Measurements from ENCODE around the gene ADORA2A. TPM values are rescaled to one million over a fixed set of nuclear protein-coding genes. Genes with fewer than 3 reads are reported as not detected.

The ADORA2A gene
- polyA plus RNA-seq, 1 experiment, result 2.8 TPM

DNA sequence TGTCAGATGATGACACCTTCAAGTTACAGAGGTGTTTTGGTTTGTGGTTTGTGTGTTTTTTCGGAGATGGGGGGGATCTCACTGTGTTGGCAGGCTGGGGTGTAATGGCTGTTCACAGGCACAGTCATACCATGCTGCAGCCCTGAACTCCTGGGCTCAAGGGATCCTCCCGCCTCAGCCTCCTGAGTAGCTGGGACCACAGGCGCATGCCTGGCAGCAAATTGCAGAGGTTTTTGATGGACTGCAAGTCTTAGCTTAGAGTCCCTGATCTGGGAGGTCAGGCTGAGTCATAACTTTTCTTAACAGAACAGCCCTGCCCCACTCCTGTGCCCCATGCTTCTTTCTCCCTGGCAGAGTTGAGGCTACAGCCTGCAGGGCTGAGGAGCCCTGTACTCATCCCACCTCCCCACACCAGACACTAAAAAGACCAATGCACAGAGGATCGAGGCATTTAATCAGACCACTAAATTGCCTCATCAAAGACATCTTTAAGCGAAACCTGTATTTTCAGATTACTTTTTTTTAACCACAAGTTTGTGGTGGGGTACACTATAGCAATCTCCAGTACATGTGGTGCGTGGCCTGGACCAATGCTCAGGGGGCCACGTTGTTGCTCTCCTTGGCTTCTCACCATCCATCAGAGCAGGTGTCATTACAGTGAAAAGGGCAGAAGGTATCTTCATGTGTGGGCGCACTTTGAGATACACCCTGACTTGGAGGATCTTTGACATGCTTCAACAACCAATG, 17.1 kb upstream of the ADORA2A start:
- ChIA-PET POLR2A (no interaction called here), CTCF (no interaction called here)
- H3K27me3 ChIP-seq (ENCODE audit: control insufficient read depth, insufficient read depth, low read length), result no peaks in the 10 kb centered on the region
- H3K36me3 ChIP-seq (ENCODE audit: control insufficient read depth, insufficient read depth, low read length), result peaks cover 9% of the 10 kb centered on the region
- TF ChIP-seq, protein P1, sequence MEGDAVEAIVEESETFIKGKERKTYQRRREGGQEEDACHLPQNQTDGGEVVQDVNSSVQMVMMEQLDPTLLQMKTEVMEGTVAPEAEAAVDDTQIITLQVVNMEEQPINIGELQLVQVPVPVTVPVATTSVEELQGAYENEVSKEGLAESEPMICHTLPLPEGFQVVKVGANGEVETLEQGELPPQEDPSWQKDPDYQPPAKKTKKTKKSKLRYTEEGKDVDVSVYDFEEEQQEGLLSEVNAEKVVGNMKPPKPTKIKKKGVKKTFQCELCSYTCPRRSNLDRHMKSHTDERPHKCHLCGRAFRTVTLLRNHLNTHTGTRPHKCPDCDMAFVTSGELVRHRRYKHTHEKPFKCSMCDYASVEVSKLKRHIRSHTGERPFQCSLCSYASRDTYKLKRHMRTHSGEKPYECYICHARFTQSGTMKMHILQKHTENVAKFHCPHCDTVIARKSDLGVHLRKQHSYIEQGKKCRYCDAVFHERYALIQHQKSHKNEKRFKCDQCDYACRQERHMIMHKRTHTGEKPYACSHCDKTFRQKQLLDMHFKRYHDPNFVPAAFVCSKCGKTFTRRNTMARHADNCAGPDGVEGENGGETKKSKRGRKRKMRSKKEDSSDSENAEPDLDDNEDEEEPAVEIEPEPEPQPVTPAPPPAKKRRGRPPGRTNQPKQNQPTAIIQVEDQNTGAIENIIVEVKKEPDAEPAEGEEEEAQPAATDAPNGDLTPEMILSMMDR (IDR thresholded peaks at IDR 0.05; ENCODE audit: insufficient read depth, low read depth, low read length), result no peak
- H3K4me3 ChIP-seq (ENCODE audit: low read depth, low read length), result no peak overlapping the region
- DNase-seq (ENCODE audit: low read depth), result no peak

DNA sequence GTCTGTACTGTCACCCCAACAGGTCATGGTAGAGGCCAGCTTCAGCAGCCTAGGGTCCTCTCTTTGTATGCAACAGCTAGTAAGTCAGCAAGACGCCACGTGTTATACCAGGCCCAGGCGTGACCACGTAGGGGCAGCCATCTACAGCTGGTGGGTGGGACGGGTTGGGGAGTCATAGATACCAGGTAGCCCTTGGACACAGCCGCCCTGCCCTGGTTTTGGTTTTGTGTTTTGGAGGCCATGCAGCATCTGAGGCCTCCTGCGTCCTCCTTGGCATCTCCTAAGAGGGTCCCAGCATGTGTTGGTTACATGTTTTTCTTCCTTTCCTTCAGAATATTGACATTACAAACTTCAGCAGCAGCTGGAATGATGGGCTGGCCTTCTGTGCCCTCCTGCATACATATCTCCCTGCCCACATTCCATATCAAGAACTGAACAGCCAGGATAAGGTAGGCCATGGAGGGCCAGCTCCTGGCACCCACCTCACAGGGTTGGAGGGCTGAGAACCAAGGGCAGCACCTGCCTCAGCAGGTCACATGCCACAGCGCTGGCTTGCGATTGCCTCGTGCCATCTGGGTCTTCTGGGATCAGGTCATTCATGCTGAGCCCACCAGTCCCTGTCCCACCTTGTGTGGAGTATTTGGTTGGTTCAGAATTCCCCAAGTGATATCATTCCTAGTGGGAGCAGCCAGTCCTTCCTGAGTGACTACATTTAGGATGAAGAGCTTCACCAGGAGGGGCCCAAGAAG, 16.0 kb upstream of the ADORA2A start:
- no peak for DNase-seq (ENCODE audit: low read depth)
- H3K4me3 ChIP-seq (ENCODE audit: low read depth, low read length), result no peak overlapping the region
- ChIA-PET CTCF (interaction anchor here (0.6 to 1.2 kb wide), 2 partner anchors 11 to 46 kb away, joined by 3 read pairs; no protein-coding TSS in a partner anchor), POLR2A (no interaction called here)
- peaks cover 10% of the 10 kb centered on the region for H3K36me3 ChIP-seq (ENCODE audit: control insufficient read depth, insufficient read depth, low read length)
- TF ChIP-seq, protein P1 (IDR thresholded peaks at IDR 0.05; ENCODE audit: insufficient read depth, low read depth, low read length), result no peak
- no peaks in the 10 kb centered on the region for H3K27me3 ChIP-seq (ENCODE audit: control insufficient read depth, insufficient read depth, low read length)

DNA sequence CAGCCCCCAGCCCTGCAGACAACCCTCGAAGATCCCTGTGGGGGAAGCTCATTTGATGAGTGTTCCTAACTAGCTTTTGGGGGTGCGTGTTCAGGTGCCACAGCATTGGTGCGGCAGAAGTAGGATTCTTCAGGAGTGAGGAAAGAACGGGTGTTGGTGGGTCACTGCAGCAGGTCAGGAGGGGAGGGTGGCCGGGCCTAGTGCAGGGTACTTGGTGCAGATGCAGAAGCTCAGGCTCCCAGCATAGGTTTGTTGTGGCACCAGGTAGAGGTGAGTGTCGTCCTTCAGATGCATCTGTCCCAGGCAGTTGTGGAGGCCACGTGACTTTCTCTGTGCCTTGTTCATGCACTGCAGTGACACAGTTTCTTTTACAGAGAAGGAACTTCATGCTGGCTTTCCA, 15.1 kb upstream of the ADORA2A start:
- CTCF ChIA-PET, result interaction anchor here (0.6 to 1.6 kb wide), 2 partner anchors 13 to 26 kb away, joined by 3 read pairs; no protein-coding TSS in a partner anchor
- peaks cover 10% of the 10 kb centered on the region for H3K36me3 ChIP-seq (ENCODE audit: control insufficient read depth, insufficient read depth, low read length)
- TF ChIP-seq, protein P1 (IDR thresholded peaks at IDR 0.05; ENCODE audit: insufficient read depth, low read depth, low read length), result no peak
- H3K27me3 ChIP-seq (ENCODE audit: control insufficient read depth, insufficient read depth, low read length), result no peaks in the 10 kb centered on the region
- POLR2A ChIA-PET, result no interaction called here
- DNase-seq (ENCODE audit: low read depth), result no peak
- H3K4me3 ChIP-seq (ENCODE audit: low read depth, low read length), result no peak overlapping the region

DNA sequence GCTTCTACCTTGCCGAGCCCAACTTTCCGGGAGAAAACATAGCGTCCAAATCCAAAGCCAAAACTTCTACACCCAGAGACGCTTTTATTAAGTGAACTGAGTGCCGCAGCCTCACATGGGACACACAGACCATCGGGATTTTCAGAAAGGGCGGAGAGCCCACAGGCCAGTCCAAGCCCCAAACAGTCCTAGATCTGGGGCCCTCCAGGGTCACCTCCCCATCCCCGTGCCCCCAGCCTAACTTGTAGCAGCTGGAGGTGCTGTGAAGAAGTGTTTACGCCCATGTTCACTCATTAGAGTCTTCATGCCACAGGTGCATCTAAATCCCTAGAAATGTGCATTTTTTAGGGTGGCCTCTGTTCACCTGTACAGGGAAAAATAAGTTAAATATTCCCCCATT, 14.1 kb upstream of the ADORA2A start:
- TF ChIP-seq, protein P1 (IDR thresholded peaks at IDR 0.05; ENCODE audit: insufficient read depth, low read depth, low read length), result no peak
- ChIA-PET POLR2A (no interaction called here), CTCF (interaction anchor here (1.6 kb wide), 1 partner anchor 14 kb away, joined by 3 read pairs; no protein-coding TSS in a partner anchor)
- Histone ChIP-seq H3K4me3 (ENCODE audit: low read depth, low read length) (no peak overlapping the region), H3K27me3 (ENCODE audit: control insufficient read depth, insufficient read depth, low read length) (no peaks in the 10 kb centered on the region), H3K36me3 (ENCODE audit: control insufficient read depth, insufficient read depth, low read length) (peaks cover 13% of the 10 kb centered on the region)
- no peak for DNase-seq (ENCODE audit: low read depth)

DNA sequence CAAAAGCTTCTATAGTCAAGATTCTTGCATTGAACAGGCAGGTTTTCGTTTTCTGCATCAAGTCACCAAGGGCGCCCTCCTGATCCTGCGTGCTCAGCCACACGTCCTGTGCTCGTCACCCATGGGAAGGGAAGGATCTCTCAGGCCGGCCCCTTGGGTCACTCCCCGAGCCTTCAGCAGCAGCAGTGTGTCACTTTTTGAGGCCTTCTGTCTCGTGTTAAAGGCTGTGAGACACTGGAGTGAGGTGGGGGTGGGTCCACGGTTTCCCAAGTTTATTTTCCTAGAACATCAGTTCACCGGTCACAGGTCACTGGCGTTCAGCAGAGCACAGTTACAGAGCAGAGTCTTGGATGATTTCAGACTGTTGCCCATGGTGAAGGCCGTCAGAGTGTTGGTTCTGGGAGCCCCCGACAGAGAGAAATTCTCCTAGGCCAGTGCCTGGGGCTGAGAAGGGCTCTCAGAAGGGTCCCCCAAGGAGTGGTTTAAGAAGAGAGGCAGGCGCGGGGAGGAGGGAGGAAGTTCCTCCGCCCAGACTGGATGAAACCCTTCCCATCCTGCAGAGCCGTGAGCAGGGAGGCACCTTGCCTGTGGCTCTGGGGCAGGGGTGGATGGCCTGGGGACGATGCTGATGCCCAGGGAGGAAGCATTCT, 13.5 kb upstream of the ADORA2A start:
- Histone ChIP-seq H3K27me3 (ENCODE audit: control insufficient read depth, insufficient read depth, low read length) (no peaks in the 10 kb centered on the region), H3K4me3 (ENCODE audit: low read depth, low read length) (no peak overlapping the region), H3K36me3 (ENCODE audit: control insufficient read depth, insufficient read depth, low read length) (peaks cover 12% of the 10 kb centered on the region)
- ChIA-PET CTCF (interaction anchor here (1.6 to 1.7 kb wide), 2 partner anchors 12 to 15 kb away, joined by 3 to 4 read pairs; no protein-coding TSS in a partner anchor), POLR2A (no interaction called here)
- TF ChIP-seq, protein P1 (IDR thresholded peaks at IDR 0.05; ENCODE audit: insufficient read depth, low read depth, low read length), result no peak
- no peak for DNase-seq (ENCODE audit: low read depth)

Data from BJ (cell line).